ENCODE results near the gene KRTAP9-4.
"Not testable (repeated sequence)": the region's sequence is repeated elsewhere in the genome, so short reads cannot be mapped to it uniquely, and the experiment has no call there.

Gene KRTAP9-4

GRCh38 chr17:41265078-41265477 lies 15.6 kb downstream of the KRTAP9-4 start, which contains the start of gene KRTAP9-6:
TSS of gene KRTAP9-6 (plus strand) at chr17:41265378. CDS start at chr17:41265378, 0 bp downstream.
- no peak for DNase-seq (ENCODE audit: low read depth)

DNA sequence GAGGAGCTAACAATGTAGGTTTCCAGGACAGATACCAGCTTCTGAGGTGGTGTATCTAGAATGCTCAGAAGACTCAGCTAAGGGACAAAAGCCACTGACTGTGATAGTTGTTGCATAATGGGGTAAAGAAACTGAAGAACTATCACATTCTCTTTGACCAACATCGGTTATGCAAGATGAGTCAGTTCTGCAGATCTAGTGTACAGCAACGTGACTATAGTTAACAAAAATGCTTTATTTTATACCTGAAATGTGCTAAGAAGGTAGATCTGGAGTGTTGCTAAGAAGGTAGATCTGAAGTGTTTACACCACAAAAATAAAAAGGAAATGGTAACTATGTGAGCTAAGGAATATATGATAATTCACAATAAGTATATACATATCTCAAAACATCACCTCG lies 18.2 kb downstream of the KRTAP9-4 start:
- DNase-seq (ENCODE audit: low read depth) = no peak

DNA sequence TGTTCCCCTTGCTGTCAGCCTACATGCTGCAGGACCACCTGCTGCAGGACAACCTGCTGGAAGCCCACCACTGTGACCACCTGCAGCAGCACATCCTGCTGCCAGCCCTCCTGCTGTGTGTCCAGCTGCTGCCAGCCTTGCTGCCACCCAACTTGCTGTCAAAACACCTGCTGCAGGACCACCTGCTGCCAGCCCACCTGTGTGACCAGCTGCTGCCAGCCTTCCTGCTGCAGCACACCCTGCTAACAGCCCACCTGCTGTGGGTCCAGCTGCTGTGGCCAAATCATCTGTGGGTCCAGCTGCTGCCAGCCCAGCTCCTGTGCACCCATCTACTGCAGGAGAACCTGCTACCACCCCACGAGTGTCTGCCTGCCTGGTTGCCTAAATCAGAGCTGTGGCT lies 21.8 kb downstream of the KRTAP9-4 start:
- DNase-seq (ENCODE audit: low read depth) = not testable (repeated sequence)

GRCh38 chr17:41271858-41272257 lies 22.4 kb downstream of the KRTAP9-4 start:
- no peak for DNase-seq (ENCODE audit: low read depth)

DNA sequence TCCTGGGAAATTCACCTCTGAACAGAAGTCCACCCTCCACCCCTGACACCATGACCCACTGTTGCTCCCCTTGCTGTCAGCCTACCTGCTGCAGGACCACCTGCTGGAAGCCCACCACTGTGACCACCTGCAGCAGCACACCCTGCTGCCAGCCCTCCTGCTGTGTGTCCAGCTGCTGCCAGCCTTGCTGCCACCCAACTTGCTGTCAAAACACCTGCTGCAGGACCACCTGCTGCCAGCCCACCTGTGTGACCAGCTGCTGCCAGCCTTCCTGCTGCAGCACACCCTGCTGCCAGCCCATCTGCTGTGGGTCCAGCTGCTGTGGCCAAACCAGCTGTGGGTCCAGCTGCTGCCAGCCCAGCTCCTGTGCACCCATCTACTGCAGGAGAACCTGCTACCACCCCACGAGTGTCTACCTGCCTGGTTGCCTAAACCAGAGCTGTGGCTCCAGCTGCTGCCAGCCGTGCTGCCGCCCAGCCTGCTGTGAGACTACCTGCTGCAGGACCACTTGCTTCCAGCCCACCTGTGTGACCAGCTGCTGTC lies 26.2 kb downstream of the KRTAP9-4 start, which contains the start of gene KRTAP9-7:
Gene KRTAP9-7 (plus strand): TSS at position 51 of the 543 bp plus-strand sequence. CDS start 0 bp downstream, at position 51.
- DNase-seq (ENCODE audit: low read depth) = not testable (repeated sequence)

DNA sequence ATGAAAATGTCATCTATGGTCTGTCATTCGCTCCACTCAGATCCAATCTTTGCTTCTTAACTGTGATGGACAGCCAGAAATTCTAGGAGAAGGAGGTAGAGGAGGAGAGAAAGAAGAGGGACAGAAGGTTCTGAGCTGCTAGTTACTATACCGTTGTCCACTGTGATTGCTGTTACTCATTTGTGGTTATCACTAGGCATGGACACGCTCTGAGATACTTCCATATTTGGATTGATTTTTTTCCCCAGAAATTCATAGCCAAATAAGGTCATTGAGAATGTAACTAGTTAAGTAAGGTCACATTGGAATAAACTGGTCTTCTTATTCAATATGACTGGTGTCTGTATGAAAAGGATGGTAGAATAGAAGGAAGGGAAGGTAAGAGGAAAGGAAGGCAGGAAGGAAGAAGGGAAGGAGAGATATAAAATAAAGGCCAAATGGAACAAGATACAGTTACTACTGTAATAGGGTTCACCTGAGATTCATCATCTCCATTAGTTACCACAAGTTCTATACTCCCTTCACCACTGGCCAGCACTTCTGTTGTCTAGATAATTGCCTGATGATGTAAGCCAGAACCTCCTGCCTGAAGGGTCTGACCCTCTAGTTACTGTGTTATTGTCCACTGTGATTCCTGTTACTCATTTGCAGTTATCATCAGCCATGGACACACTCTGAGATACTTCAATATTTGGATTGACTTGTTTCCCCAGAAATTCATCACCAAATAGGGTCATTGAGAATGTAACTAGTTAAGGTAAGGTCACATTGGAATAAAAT lies 28.9 kb downstream of the KRTAP9-4 start:
- no peak for DNase-seq (ENCODE audit: low read depth)

- DNase-seq (ENCODE audit: low read depth) = no peak
These were observed 34.6 kb downstream of the KRTAP9-4 start for GRCh38 chr17:41284043-41284442.

GRCh38 chr17:41284546-41284945 lies 35.1 kb downstream of the KRTAP9-4 start:
- no peak for DNase-seq (ENCODE audit: low read depth)

- DNase-seq (ENCODE audit: low read depth) = no peak
These were observed 37.6 kb downstream of the KRTAP9-4 start for GRCh38 chr17:41287050-41287449.

- no peak for DNase-seq (ENCODE audit: low read depth)
These were observed 44.5 kb downstream of the KRTAP9-4 start for GRCh38 chr17:41294016-41294415.

DNA sequence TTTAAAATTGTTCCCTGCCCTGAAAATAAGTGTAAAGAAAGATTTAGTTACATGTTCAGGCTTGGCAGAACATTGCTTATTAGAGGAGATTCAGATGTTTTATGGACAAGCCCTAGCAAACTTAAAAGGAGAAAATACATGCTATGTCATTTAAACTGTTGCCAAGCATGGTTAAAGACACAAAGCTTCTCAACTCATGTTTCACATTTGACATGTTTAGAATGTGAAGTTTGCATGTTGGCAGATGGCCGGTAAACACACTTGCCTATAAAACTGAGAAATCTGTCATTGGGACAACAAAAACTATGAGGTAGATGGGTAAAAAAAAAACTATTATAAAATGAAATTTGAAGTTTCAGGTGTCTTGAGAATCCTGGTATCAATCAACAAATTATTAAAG lies 47.4 kb downstream of the KRTAP9-4 start:
- no peak for DNase-seq (ENCODE audit: low read depth)

- no peak for DNase-seq (ENCODE audit: low read depth)
These were observed 49.1 kb downstream of the KRTAP9-4 start for GRCh38 chr17:41298458-41299135.

Measured in CMK (cell line).